ENCODE measurements around the gene MINAR1. TPM values are rescaled to one million over a fixed set of nuclear protein-coding genes. Genes with fewer than 3 reads are reported as not detected.
A peak's percentile ranks its signal among the peaks of the same experiment; 100 is the strongest.

MINAR1 gene
- total and polyA plus RNA-seq, 2 experiments from 2014 or later = 0.28 to 1.3 TPM

- Histone ChIP-seq H3K9ac (no peak overlapping the region), H2AFZ (no peak overlapping the region), H3K27me3 (replicated peaks; ENCODE audit: insufficient read depth) (no peaks in the 10 kb centered on the region), H3K36me3 (ENCODE audit: low read depth) (no peaks in the 10 kb centered on the region), H3K4me3 (no peak overlapping the region), H3K79me2 (ENCODE audit: insufficient read depth) (no peaks in the 10 kb centered on the region), H3K4me1 (ENCODE audit: insufficient read depth) (0 out of 2 replicates have a peak, but pooled peaks cover 7% of the 10 kb centered on the region), H4K20me1 (ENCODE audit: insufficient read depth) (no peaks in the 10 kb centered on the region), H3K4me2 (ENCODE audit: unreplicated experiment) (no peak overlapping the region), H3K9me2 (ENCODE audit: insufficient read depth) (no peaks in the 10 kb centered on the region), H3F3A (ENCODE audit: insufficient read depth) (no peaks in the 10 kb centered on the region), H3K9me3 (ENCODE audit: low read depth) (no peaks in the 10 kb centered on the region), H3K27ac (no peak overlapping the region)
- in situ Hi-C loops (cut with MboI) = no loop called here
- DNase-seq = no peak
- WGBS, 2 experiments (ENCODE audit: low coverage in 1 of 2, low lambda C conversion rate in 2 of 2, missing lambda C conversion rate in 2 of 2) = 96% methylated on average over 2 of the region's 2 CpGs
- TF ChIP-seq EZH2 (IDR thresholded peaks at IDR 0.05; ENCODE audit: insufficient read depth, poor library complexity, severe bottlenecking) (no peak), EZH2phosphoT487 (IDR thresholded peaks at IDR 0.05; ENCODE audit: insufficient read depth, low read depth) (no peak)
Observed at GRCh38 chr15:79402136-79402535, 30.0 kb upstream of the MINAR1 start.

- 79 to 86% methylated on average over 4 of the region's 4 CpGs for WGBS, 2 experiments (ENCODE audit: low coverage in 1 of 2, low lambda C conversion rate in 2 of 2, missing lambda C conversion rate in 2 of 2)
- Histone ChIP-seq H3K9ac (no peak overlapping the region), H3K9me3 (ENCODE audit: low read depth) (no peaks in the 10 kb centered on the region), H3K4me2 (ENCODE audit: unreplicated experiment) (no peak overlapping the region), H3K27ac (no peak overlapping the region), H2AFZ (no peak overlapping the region), H3K27me3 (replicated peaks; ENCODE audit: insufficient read depth) (no peaks in the 10 kb centered on the region), H4K20me1 (ENCODE audit: insufficient read depth) (no peaks in the 10 kb centered on the region), H3K4me1 (ENCODE audit: insufficient read depth) (0 out of 2 replicates have a peak, but pooled peaks cover 7% of the 10 kb centered on the region), H3K79me2 (ENCODE audit: insufficient read depth) (no peaks in the 10 kb centered on the region), H3K36me3 (ENCODE audit: low read depth) (no peaks in the 10 kb centered on the region), H3K9me2 (ENCODE audit: insufficient read depth) (no peaks in the 10 kb centered on the region), H3K4me3 (no peak overlapping the region), H3F3A (ENCODE audit: insufficient read depth) (no peaks in the 10 kb centered on the region)
- peak; percentile 67 for DNase-seq
- in situ Hi-C loops (cut with MboI) = no loop called here
- TF ChIP-seq EZH2phosphoT487 (IDR thresholded peaks at IDR 0.05; ENCODE audit: insufficient read depth, low read depth) = no peak
- TF ChIP-seq EZH2 (IDR thresholded peaks at IDR 0.05; ENCODE audit: insufficient read depth, poor library complexity, severe bottlenecking) = no peak
Observed at GRCh38 chr15:79403501-79403900, 28.6 kb upstream of the MINAR1 start.

- Histone ChIP-seq H3K4me2 (ENCODE audit: unreplicated experiment) (no peak overlapping the region), H3K4me3 (no peak overlapping the region), H4K20me1 (ENCODE audit: insufficient read depth) (no peaks in the 10 kb centered on the region), H3K27me3 (replicated peaks; ENCODE audit: insufficient read depth) (no peaks in the 10 kb centered on the region), H3K9ac (no peak overlapping the region), H2AFZ (no peak overlapping the region), H3K4me1 (ENCODE audit: insufficient read depth) (0 out of 2 replicates have a peak, but pooled peaks cover 7% of the 10 kb centered on the region), H3K79me2 (ENCODE audit: insufficient read depth) (no peaks in the 10 kb centered on the region), H3F3A (ENCODE audit: insufficient read depth) (no peaks in the 10 kb centered on the region), H3K36me3 (ENCODE audit: low read depth) (no peaks in the 10 kb centered on the region), H3K9me2 (ENCODE audit: insufficient read depth) (no peaks in the 10 kb centered on the region), H3K27ac (no peak overlapping the region), H3K9me3 (ENCODE audit: low read depth) (no peaks in the 10 kb centered on the region)
- DNase-seq = no peak
- in situ Hi-C loops (cut with MboI) = no loop called here
- no peak for TF ChIP-seq EZH2phosphoT487 (IDR thresholded peaks at IDR 0.05; ENCODE audit: insufficient read depth, low read depth)
- no peak for TF ChIP-seq EZH2 (IDR thresholded peaks at IDR 0.05; ENCODE audit: insufficient read depth, poor library complexity, severe bottlenecking)
- 77 to 81% methylated on average over 3 of the region's 3 CpGs for WGBS, 2 experiments (ENCODE audit: low coverage in 1 of 2, low lambda C conversion rate in 2 of 2, missing lambda C conversion rate in 2 of 2)
Observed at GRCh38 chr15:79406210-79406609, 25.9 kb upstream of the MINAR1 start.

- DNase-seq = peak; percentile 10
- in situ Hi-C loops (cut with MboI) = no loop called here
- no peak overlapping the region for H2AFZ ChIP-seq
Observed at GRCh38 chr15:79408041-79408440, 24.1 kb upstream of the MINAR1 start.

GRCh38 chr15:79410237-79410636 is 21.9 kb upstream of the MINAR1 start:
- H3K4me3 ChIP-seq = no peak overlapping the region
- H3F3A ChIP-seq (ENCODE audit: insufficient read depth) = no peaks in the 10 kb centered on the region
- no peaks in the 10 kb centered on the region for H3K79me2 ChIP-seq (ENCODE audit: insufficient read depth)
- no peak overlapping the region for H2AFZ ChIP-seq
- H3K9me3 ChIP-seq (ENCODE audit: low read depth) = no peaks in the 10 kb centered on the region
- no peaks in the 10 kb centered on the region for H4K20me1 ChIP-seq (ENCODE audit: insufficient read depth)
- 53 to 61% methylated on average over 2 of the region's 2 CpGs for WGBS, 2 experiments (ENCODE audit: low coverage in 1 of 2, low lambda C conversion rate in 2 of 2, missing lambda C conversion rate in 2 of 2)
- no peak for TF ChIP-seq EZH2phosphoT487 (IDR thresholded peaks at IDR 0.05; ENCODE audit: insufficient read depth, low read depth)
- TF ChIP-seq EZH2 (IDR thresholded peaks at IDR 0.05; ENCODE audit: insufficient read depth, poor library complexity, severe bottlenecking) = no peak
- H3K4me1 ChIP-seq (ENCODE audit: insufficient read depth) = no peaks in the 10 kb centered on the region
- no peak overlapping the region for H3K9ac ChIP-seq
- no peaks in the 10 kb centered on the region for H3K9me2 ChIP-seq (ENCODE audit: insufficient read depth)
- no peak for DNase-seq
- H3K27ac ChIP-seq = no peak overlapping the region
- no peak overlapping the region for H3K4me2 ChIP-seq (ENCODE audit: unreplicated experiment)
- in situ Hi-C loops (cut with MboI) = no loop called here
- no peaks in the 10 kb centered on the region for H3K27me3 ChIP-seq (replicated peaks; ENCODE audit: insufficient read depth)
- no peaks in the 10 kb centered on the region for H3K36me3 ChIP-seq (ENCODE audit: low read depth)

More at GRCh38 chr15:79408041-79408440, 24.1 kb upstream of the MINAR1 start:
- H3K79me2 ChIP-seq (ENCODE audit: insufficient read depth) = no peaks in the 10 kb centered on the region
- H4K20me1 ChIP-seq (ENCODE audit: insufficient read depth) = no peaks in the 10 kb centered on the region
- H3K9ac ChIP-seq = no peak overlapping the region
- 0 out of 2 replicates have a peak, but pooled peaks cover 7% of the 10 kb centered on the region for H3K4me1 ChIP-seq (ENCODE audit: insufficient read depth)
- no peaks in the 10 kb centered on the region for H3K36me3 ChIP-seq (ENCODE audit: low read depth)
- no peak overlapping the region for H3K4me3 ChIP-seq
- H3K9me3 ChIP-seq (ENCODE audit: low read depth) = no peaks in the 10 kb centered on the region
- no peaks in the 10 kb centered on the region for H3K27me3 ChIP-seq (replicated peaks; ENCODE audit: insufficient read depth)
- WGBS, 2 experiments (ENCODE audit: low coverage in 1 of 2, low lambda C conversion rate in 2 of 2, missing lambda C conversion rate in 2 of 2) = 76 to 78% methylated on average over 5 of the region's 5 CpGs
- TF ChIP-seq EZH2 (IDR thresholded peaks at IDR 0.05; ENCODE audit: insufficient read depth, poor library complexity, severe bottlenecking) = no peak
- no peak for TF ChIP-seq EZH2phosphoT487 (IDR thresholded peaks at IDR 0.05; ENCODE audit: insufficient read depth, low read depth)
- H3K4me2 ChIP-seq (ENCODE audit: unreplicated experiment) = no peak overlapping the region
- H3F3A ChIP-seq (ENCODE audit: insufficient read depth) = no peaks in the 10 kb centered on the region
- no peaks in the 10 kb centered on the region for H3K9me2 ChIP-seq (ENCODE audit: insufficient read depth)
- H3K27ac ChIP-seq = no peak overlapping the region
